ENCODE data around the gene IRAK3. TPM values are rescaled to one million over a fixed set of nuclear protein-coding genes. Genes with fewer than 3 reads are reported as not detected.

The IRAK3 gene
- total RNA-seq, 1 experiment from 2014 or later, result 2.4 TPM

DNA sequence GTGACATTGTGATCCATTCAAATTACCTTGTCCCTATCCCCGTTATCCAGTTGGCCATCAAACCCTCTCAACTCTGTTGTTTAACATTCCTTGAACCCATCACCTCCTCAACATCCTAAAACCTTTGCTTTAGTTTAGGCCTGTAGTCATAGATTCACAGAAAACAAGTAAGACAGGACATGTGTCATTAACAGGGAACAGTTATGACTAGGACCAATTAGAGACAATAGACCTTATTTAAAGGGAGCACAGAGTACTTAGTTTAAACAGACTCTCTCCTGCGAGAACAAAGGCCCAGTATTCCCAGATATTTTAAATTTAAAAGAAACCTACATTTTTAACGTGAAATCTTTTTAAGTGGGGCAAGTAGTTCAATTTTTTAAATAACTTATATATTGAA is 93.2 kb downstream of the IRAK3 start:
- no TSS peak for BruUV-seq (replicated peaks)
- TF ChIP-seq SIN3A (IDR thresholded peaks at IDR 0.05; ENCODE audit: borderline replicate concordance, insufficient read depth, low read depth, low read length) (no peak), REST (IDR thresholded peaks at IDR 0.05; ENCODE audit: insufficient read depth in 1 of 2, low read depth in 2 of 2, low read length in 1 of 2) (no peak), POLR2AphosphoS5 (IDR thresholded peaks at IDR 0.05; ENCODE audit: low read depth, low read length) (no peak), TCF7L2 (IDR thresholded peaks at IDR 0.05; ENCODE audit: low read depth, low read length) (no peak)
- TF ChIP-seq, protein P1, sequence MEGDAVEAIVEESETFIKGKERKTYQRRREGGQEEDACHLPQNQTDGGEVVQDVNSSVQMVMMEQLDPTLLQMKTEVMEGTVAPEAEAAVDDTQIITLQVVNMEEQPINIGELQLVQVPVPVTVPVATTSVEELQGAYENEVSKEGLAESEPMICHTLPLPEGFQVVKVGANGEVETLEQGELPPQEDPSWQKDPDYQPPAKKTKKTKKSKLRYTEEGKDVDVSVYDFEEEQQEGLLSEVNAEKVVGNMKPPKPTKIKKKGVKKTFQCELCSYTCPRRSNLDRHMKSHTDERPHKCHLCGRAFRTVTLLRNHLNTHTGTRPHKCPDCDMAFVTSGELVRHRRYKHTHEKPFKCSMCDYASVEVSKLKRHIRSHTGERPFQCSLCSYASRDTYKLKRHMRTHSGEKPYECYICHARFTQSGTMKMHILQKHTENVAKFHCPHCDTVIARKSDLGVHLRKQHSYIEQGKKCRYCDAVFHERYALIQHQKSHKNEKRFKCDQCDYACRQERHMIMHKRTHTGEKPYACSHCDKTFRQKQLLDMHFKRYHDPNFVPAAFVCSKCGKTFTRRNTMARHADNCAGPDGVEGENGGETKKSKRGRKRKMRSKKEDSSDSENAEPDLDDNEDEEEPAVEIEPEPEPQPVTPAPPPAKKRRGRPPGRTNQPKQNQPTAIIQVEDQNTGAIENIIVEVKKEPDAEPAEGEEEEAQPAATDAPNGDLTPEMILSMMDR (IDR thresholded peaks at IDR 0.05), result no peak
- in situ Hi-C loops (cut with HindIII; ENCODE audit: low pct_unique_long_range_greater_than_20kb, low sequenced_read_pairs), result no loop called here
- ATAC-seq (no peak), DNase-seq (ENCODE audit: low read depth, low spot score) (no peak)
- H3K4me3 ChIP-seq (ENCODE audit: low read depth in 2 of 2, low read length in 2 of 2), result no peak overlapping the region
- CTCF ChIA-PET, result no interaction called here
- POLR2A ChIA-PET, result no interaction called here
- H3K27me3 ChIP-seq (ENCODE audit: control insufficient read depth, insufficient read depth, low read length), result peaks cover 5% of the 10 kb centered on the region; the same call in 1 of the 2 replicates
- intact Hi-C loops (cut with micrococcal nuclease; ENCODE audit: unreplicated experiment), result no loop called here
- no peak overlapping the region for H3K27ac ChIP-seq (ENCODE audit: low read length)
- H3K4me1 ChIP-seq (ENCODE audit: control insufficient read depth, insufficient read depth, low read length), result no peaks in the 10 kb centered on the region
- no peaks in the 10 kb centered on the region for H3K36me3 ChIP-seq (ENCODE audit: control insufficient read depth, insufficient read depth, low read length)
- H3K9me3 ChIP-seq (ENCODE audit: control insufficient read depth, insufficient read depth, low read depth, low read length), result no peaks in the 10 kb centered on the region

GRCh38 chr12:66287275-66287674 is 98.3 kb downstream of the IRAK3 start:
- no peaks in the 10 kb centered on the region for H3K9me3 ChIP-seq (ENCODE audit: control insufficient read depth, insufficient read depth, low read depth, low read length)
- H3K27me3 ChIP-seq (ENCODE audit: control insufficient read depth, insufficient read depth, low read length), result no peaks in the 10 kb centered on the region; the same call in 1 of the 2 replicates
- ChIA-PET CTCF (no interaction called here), POLR2A (interaction anchor here (0.7 kb wide), 1 partner anchor 982 kb away, joined by 8 read pairs; no protein-coding TSS in a partner anchor)
- TF ChIP-seq REST (IDR thresholded peaks at IDR 0.05; ENCODE audit: insufficient read depth in 1 of 2, low read depth in 2 of 2, low read length in 1 of 2), result no peak
- TF ChIP-seq, protein P1 (IDR thresholded peaks at IDR 0.05), result no peak
- no peak for TF ChIP-seq POLR2AphosphoS5 (IDR thresholded peaks at IDR 0.05; ENCODE audit: low read depth, low read length)
- TF ChIP-seq SIN3A (IDR thresholded peaks at IDR 0.05; ENCODE audit: borderline replicate concordance, insufficient read depth, low read depth, low read length), result no peak
- TF ChIP-seq TCF7L2 (IDR thresholded peaks at IDR 0.05; ENCODE audit: low read depth, low read length), result no peak
- H3K4me3 ChIP-seq (ENCODE audit: low read depth in 2 of 2, low read length in 2 of 2), result no peak overlapping the region
- BruUV-seq (replicated peaks), result no TSS peak
- no peak overlapping the region for H3K27ac ChIP-seq (ENCODE audit: low read length)
- intact Hi-C loops (cut with micrococcal nuclease; ENCODE audit: unreplicated experiment) (no loop called here), in situ Hi-C loops (cut with HindIII; ENCODE audit: low pct_unique_long_range_greater_than_20kb, low sequenced_read_pairs) (no loop called here)
- no peak for ATAC-seq
- DNase-seq (ENCODE audit: low read depth, low spot score), result no peak
- no peaks in the 10 kb centered on the region for H3K4me1 ChIP-seq (ENCODE audit: control insufficient read depth, insufficient read depth, low read length)
- no peaks in the 10 kb centered on the region for H3K36me3 ChIP-seq (ENCODE audit: control insufficient read depth, insufficient read depth, low read length)
